Measurements from ENCODE around the gene RAD51C. TPM values are rescaled to one million over a fixed set of nuclear protein-coding genes. Genes with fewer than 3 reads are reported as not detected.

RAD51C gene
- total RNA-seq, 1 donor from 2014 or later = 73.6 TPM

DNA sequence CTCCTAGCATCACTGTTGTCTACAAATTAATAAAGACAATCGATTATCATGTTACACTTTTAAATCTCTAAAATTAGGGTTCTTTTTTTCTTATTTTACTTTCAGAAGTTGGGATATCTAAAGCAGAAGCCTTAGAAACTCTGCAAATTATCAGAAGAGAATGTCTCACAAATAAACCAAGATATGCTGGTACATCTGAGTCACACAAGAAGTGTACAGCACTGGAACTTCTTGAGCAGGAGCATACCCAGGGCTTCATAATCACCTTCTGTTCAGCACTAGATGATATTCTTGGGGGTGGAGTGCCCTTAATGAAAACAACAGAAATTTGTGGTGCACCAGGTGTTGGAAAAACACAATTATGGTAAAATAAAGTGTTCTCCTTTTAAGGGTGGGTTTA lies 2.4 kb downstream of the RAD51C start:
- TF ChIP-seq, protein P1, sequence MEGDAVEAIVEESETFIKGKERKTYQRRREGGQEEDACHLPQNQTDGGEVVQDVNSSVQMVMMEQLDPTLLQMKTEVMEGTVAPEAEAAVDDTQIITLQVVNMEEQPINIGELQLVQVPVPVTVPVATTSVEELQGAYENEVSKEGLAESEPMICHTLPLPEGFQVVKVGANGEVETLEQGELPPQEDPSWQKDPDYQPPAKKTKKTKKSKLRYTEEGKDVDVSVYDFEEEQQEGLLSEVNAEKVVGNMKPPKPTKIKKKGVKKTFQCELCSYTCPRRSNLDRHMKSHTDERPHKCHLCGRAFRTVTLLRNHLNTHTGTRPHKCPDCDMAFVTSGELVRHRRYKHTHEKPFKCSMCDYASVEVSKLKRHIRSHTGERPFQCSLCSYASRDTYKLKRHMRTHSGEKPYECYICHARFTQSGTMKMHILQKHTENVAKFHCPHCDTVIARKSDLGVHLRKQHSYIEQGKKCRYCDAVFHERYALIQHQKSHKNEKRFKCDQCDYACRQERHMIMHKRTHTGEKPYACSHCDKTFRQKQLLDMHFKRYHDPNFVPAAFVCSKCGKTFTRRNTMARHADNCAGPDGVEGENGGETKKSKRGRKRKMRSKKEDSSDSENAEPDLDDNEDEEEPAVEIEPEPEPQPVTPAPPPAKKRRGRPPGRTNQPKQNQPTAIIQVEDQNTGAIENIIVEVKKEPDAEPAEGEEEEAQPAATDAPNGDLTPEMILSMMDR (conservative IDR thresholded peaks at IDR 0.05; ENCODE audit: low read depth, low read length) = no peak
- no peak for DNase-seq (ENCODE audit: low read depth)
- H3K4me3 ChIP-seq (ENCODE audit: low read depth, low read length) = no peak overlapping the region

DNA sequence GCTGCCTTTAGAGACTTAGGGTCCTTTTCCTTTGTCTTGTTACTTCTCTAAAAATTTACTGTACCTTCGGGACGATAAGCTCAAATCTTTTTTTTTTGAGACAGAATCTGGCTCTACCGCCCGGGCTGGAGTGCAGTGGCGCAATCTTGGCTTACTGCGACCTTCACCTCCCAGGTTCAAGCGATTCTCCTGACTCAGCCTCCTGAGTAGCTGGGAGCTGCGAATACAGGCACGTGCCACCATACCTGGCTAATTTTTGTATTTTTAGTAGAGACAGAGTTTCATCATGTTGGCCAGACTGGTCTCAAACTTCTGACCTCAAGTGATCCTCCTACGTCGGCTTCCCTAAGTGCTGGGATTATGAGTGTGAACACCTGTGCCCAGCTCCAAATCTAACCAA lies 7.4 kb downstream of the RAD51C start:
- TF ChIP-seq, protein P1 (conservative IDR thresholded peaks at IDR 0.05; ENCODE audit: low read depth, low read length) = no peak
- no peak for DNase-seq (ENCODE audit: low read depth)
- H3K4me3 ChIP-seq (ENCODE audit: low read depth, low read length) = no peak overlapping the region

DNA sequence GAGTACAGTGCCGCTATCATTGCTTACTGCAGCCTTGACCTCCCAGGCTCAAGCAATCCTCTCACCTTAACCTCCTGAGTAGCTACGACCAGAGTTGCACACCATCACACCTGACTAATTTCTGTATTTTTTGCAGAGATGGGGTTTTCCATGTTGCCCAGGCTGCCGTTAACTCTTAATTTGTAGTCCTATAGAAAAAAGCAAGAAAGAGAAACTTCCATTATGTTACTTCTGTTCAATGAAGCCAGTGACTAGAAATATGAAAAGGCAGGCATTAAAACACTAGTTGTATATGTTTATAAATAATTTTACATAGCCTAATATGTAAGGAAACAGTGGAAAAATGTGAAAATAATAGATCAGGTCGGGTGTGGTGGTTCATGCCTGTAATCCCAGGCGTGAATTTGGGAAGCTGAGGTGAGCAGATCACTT lies 9.7 kb downstream of the RAD51C start:
- no peak overlapping the region for H3K4me3 ChIP-seq (ENCODE audit: low read depth, low read length)
- no peak for DNase-seq (ENCODE audit: low read depth)
- TF ChIP-seq, protein P1 (conservative IDR thresholded peaks at IDR 0.05; ENCODE audit: low read depth, low read length) = no peak

DNA sequence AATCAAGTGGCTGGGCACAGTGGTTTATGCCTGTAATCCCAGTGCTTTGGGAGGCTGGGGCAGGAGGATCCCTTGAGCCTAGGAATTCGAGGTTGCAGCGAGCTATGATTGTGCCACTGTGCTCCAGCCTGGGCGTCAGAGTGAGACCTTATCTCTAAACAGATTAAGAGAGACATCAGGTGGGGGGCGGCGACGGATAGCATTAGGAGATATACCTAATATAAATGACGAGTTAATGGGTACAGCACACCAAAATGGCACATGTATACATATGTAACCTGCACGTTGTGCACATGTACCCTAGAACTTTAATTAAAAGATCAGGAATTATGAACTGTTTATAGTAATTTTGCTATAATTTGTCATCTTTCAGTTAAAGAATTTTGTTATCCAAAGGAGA lies 10.3 kb downstream of the RAD51C start:
- DNase-seq (ENCODE audit: low read depth) = no peak
- H3K4me3 ChIP-seq (ENCODE audit: low read depth, low read length) = no peak overlapping the region
- TF ChIP-seq, protein P1 (conservative IDR thresholded peaks at IDR 0.05; ENCODE audit: low read depth, low read length) = no peak

DNA sequence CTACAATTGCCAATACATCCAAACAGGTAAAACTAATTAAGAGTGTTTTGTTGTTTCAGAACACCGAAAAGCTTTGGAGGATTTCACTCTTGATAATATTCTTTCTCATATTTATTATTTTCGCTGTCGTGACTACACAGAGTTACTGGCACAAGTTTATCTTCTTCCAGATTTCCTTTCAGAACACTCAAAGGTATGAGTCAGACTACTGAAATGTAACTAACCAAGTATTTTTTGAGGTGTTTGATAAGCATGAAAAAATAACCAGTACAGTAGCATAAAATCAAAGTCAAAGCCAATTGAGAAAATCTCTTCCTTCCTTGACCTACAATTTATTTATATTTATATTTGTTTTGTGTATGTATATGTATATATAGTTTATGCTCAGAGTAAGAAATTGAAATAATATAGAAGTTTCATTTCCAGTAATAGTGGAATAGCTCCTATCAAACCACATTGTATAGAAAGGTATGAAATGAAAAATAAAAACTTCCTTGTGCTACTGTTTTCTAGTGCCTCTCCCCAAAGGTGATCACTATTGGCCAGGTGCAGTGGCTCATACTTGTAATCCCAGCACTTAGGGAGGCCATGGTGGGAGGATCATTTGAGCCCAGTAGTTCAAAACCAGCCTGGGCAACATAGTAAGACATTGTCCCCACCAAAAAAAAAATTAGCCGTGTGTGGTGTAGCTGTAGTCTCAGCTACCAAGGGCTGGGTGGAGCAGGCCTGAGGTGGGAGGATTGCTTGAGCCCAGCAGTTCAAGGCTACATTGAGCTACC lies 10.9 kb downstream of the RAD51C start:
- no peak for DNase-seq (ENCODE audit: low read depth)
- no peak overlapping the region for H3K4me3 ChIP-seq (ENCODE audit: low read depth, low read length)
- TF ChIP-seq, protein P1 (conservative IDR thresholded peaks at IDR 0.05; ENCODE audit: low read depth, low read length) = no peak

DNA sequence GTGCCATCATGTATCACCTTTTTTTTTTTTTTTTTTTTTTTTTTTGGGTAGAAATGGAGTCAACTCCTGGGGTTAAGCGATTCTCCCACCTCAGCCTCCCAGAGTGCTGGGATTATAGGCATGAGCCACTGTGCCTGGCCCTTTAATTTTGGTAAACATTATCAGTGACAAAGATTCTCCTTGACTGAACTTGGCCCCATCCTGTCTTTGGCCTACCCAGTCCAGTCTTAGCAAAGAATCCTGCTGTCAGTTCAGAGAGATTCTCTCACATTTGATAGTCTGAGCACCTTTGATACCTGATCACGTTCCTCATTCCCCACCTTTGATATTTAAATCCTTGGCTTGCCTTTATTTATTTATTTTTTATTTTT lies 11.5 kb downstream of the RAD51C start:
- TF ChIP-seq, protein P1 (conservative IDR thresholded peaks at IDR 0.05; ENCODE audit: low read depth, low read length) = no peak
- no peak for DNase-seq (ENCODE audit: low read depth)
- no peak overlapping the region for H3K4me3 ChIP-seq (ENCODE audit: low read depth, low read length)
